HG03060 (cell line): Measurements from ENCODE around the gene CEP76.

Experiments
- ATAC-seq: cut with Tn5 transposase; IDR thresholded peaks from one replicate; pipeline ENCODE4 v1.9.1; 2021; ENCODE audit warnings: low read depth, moderate number of reproducible peaks; ENCODE audit not compliant: unreplicated experiment

The CEP76 gene

GRCh38 chr18:12702221-12703095 lies at the start of gene CEP76, which contains the start of gene PSMG2:
TSS of gene CEP76 (minus strand) at chr18:12702723. CDS start at chr18:12702548, 175 bp downstream.
TSS of gene PSMG2 (plus strand) at chr18:12703042. CDS start at chr18:12703108, 66 bp downstream.
- ATAC-seq = peak; percentile 57

- no peak for ATAC-seq
Measured at GRCh38 chr18:12751891-12752290, 49.4 kb upstream of the CEP76 start.

DNA sequence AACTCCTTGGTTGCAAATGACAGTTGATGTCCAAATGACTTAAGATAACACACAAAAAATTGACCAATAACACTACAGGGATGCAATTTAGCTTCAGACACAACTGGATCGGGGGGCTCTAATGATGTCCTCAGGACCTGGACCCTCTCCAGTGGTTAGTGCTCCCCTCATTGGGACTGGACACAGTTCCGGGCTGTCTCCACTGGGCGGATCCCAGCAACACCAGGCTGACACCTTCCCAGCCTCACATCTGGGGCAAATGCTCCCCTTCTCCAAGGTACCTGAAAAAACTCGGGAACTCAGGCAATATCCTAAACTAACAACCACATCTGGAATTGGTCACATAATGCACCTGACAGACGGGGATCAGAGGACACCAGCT lies 49.0 kb upstream of the CEP76 start:
- no peak for ATAC-seq

DNA sequence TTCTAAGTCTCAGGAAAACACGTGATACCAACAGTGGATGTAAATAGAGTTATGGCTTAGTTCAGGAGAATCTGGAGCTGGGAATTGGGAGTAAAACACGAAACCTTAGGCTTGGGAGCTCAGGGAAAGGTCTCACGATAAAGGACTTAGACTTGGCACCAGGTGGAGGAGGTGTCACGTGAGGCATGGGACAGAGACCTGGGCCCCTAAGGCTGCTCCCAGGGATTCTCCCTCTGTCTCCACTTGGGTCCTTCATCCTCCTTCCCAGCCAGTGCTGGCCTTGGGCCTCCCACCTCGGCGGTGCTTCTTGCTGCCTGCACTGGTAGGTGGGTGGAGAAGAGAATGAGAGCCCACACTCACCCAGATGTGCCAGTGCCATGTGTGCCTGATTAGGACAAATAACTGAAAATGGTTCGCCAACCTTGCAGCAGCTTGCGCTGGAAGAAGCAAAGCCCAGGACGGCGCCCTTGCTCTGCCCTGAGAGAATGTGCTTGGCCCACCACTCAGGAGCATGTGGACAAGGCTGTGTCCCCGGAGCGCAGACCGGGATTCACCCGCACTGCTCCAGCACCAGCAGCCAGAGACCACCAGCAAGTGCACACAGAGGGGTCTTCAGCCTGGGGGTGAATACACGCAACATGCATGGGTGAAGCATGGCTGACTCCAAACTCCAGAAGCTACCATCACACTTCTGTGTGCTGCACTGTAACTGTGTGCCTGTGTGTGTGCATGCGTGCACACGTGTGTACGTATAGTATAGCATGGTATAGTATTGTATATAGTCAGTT lies 48.4 kb upstream of the CEP76 start:
- no peak for ATAC-seq

GRCh38 chr18:12750076-12750714 lies 47.7 kb upstream of the CEP76 start:
- no peak for ATAC-seq

GRCh38 chr18:12749121-12749520 lies 46.6 kb upstream of the CEP76 start:
- ATAC-seq = no peak

DNA sequence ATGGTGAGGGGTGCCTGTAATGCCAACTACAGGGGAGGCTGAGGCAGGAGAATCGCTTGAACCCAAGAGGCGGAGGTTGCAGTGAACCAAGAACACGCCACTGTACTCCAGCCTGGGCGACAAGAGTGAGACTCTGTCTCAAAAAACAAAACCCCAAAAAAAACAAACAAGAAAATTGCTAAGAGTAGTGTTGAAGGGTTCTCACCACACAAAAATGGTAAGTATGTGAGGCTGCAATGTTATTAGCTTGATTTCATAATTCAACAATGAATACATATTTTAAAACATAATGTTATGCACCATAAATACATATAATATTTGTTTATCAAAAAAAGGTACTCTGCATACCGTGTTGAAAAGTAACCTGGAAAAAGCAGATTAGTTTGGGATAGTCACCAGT lies 46.1 kb upstream of the CEP76 start:
- ATAC-seq = no peak

- ATAC-seq = no peak
Measured at GRCh38 chr18:12747530-12748315, 45.2 kb upstream of the CEP76 start.

GRCh38 chr18:12745095-12745795 lies 42.7 kb upstream of the CEP76 start:
- ATAC-seq = no peak

- ATAC-seq = no peak
Measured at GRCh38 chr18:12744103-12744502, 41.6 kb upstream of the CEP76 start.

DNA sequence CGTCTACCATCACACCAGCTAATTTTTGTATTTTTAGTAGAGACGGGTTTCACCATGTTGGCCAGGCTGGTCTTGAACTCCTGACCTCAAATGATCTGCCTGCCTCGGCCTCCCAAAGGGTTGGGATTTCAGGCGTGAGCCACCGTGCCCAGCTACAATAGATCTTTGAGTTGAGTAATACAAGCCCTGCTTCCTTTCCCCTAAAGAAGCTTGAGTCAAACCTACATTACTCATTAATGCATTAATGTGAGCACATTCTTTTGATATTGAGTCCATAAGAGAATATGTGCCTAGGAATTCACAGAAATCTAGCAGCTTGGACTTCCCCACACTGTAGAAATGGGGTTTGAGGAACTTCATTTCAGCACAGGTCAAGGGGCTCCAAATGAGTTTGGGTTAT lies 39.9 kb upstream of the CEP76 start:
- ATAC-seq = no peak

- no peak for ATAC-seq
Measured at GRCh38 chr18:12741351-12741750, 38.8 kb upstream of the CEP76 start.

DNA sequence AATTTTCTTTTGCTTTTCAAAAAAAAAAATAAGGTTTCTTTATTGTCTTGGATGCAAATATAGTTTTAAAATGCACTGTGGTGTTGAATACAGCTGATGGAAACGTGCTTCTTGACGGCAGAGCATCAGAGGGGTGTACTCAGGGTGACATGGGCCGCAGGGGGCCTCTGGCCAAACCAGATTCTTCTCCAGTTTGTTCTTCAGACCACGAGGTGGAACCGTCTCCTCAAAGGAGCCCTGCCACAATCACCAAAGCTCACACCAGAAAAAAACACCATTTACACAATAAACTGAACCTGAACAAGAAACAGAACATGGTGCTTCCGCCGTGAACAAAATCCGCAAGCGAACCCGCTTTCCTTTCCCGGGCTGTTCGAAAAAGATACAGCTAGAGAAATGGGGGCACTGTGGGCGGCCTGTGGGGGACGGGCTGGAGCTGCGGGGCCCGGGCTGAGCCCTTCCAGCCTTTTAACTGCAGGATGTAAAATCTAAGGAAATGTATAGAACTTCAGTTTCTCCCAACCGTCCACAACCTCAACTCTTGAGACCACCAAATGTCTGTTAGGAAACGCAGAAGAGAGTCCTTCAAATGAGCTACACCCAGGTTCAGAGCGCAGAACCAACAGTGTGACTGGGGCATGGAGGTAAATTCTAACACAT lies 34.9 kb upstream of the CEP76 start:
- ATAC-seq = no peak

GRCh38 chr18:12726774-12727550 lies 24.4 kb upstream of the CEP76 start:
- no peak for ATAC-seq

GRCh38 chr18:12726331-12726730 lies 23.8 kb upstream of the CEP76 start:
- ATAC-seq = no peak

GRCh38 chr18:12722731-12723130 lies 20.2 kb upstream of the CEP76 start:
- no peak for ATAC-seq

DNA sequence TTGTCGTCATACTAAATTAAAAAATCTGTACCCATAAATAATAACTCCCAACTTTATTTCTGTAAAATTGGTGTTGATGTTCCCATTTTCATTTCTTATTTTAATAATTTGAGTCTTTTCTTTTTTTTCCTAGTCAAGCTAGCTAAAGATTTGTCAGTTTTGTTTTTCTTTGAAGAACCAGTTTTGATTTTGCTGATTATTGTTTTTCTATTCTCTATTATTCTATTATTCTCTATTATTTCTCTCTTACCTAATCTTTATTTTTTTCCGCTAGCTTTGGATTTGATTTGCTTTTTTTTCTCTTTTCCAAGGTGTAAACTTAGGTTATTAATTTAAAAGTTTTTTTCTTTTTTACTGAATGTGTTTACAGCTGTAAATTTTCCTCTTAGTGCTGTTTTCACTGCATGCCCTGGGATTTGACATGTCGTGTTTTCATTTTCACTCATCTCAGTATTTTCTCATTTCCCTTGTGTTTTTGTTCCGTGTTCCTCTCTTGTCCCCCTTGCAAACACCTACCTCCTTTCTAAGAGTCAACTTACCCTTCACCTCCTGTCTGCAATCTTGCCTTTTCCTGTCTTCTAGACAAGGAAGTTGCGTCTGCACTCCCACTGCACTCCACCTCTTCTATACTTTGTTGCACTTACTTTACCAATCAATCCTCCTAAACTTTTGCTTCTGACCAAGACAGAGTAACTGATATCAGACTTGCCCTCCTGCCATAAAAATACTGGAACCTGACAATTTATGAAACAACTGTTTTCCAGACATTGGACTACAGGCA lies 19.2 kb upstream of the CEP76 start:
- ATAC-seq = no peak

DNA sequence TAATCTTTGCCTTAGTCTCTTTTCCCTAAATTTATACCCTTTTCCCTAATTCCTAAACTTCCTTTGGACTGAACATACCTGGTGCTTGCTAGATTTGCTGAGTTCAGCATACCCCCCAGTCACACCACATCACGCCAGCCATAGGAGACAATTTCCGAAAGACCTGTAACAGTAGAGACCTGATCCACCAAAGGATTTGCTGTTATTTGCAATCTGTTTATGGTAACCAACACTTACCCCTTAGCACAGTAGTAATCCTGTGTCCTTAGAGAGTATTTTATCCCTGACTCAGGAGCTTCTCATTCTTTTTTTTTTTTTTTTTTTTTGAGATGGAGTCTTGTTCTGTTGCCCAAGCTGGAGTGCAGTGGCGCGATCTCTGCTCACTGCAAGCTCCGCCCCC lies 8.9 kb upstream of the CEP76 start:
- no peak for ATAC-seq
